NCI-H1092 treated with DMSO at 0.1 percent for 48 hours (cell line): Measurements from ENCODE around the gene YOD1.

Source experiments
- DNase-seq: peaks from one replicate; lab custom pipeline; 2025; lab: John Stamatoyannopoulos, UW

YOD1 gene

DNA sequence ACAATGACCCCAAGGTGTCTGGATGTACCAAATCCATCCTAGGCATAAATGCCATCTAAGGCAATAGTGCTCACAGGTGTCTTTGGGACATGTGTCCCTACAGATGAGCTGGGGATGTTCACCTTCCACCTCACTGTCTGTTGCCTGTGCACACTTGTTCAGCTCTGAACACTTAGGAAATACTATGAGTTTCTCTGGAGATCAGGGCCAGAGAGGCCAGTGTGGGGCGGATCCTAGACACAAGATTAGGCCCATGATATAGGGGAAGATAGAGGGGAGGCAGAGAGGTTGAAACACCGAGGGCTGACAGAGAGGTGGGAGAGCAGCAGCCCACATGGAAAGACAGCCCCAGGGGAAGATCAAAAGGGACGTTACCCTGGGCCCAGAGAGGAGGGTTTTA is 44.1 kb downstream of the YOD1 start:
- DNase-seq: no peak

GRCh38 chr1:207006083-207006482 is 44.9 kb downstream of the YOD1 start:
- DNase-seq: no peak

DNA sequence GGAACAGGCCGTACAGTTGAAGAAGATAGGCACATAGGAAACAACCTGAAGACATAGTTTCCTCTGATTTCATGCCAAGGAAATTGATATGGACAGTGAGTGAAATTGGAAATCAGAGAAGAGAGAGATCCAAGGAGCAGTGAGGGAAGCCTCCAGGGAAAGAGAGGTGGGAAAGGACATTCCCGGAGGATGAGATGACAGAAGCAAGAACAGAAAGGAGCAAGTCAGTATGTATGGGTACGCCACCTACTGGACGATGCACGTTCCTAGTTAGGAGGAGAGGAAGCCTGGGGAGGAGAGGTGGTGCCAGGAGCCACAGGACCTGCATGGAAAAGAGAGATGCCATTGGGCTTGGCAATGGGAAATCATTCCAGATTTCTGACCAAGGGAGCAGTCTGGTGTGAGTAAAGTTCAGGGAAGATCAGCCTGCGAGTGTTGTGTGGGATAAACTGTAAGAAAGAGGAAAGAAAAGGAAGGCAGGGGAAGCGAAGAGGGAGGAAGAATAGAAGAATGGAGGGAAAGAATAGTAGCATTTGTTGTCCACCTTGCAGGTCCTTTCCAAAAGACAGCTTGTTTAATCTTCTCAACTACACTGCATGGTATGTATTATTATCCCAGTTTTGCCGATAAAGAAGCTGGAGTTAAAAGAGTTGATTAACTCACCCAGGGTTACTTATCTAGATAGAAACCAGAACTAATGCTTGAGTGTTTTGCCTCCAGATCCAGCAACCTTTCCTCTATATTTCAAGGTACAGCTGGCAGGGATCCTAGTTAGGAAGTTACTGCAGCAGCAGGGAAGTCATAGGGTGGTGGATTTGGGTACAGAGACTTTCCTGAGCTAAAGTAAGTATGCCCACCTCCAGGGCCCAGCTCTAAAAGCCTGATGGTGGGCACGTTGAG is 45.8 kb downstream of the YOD1 start:
- peak; percentile 71 for DNase-seq

- DNase-seq: no peak
These were observed 47.8 kb downstream of the YOD1 start for GRCh38 chr1:207003210-207003609.

DNA sequence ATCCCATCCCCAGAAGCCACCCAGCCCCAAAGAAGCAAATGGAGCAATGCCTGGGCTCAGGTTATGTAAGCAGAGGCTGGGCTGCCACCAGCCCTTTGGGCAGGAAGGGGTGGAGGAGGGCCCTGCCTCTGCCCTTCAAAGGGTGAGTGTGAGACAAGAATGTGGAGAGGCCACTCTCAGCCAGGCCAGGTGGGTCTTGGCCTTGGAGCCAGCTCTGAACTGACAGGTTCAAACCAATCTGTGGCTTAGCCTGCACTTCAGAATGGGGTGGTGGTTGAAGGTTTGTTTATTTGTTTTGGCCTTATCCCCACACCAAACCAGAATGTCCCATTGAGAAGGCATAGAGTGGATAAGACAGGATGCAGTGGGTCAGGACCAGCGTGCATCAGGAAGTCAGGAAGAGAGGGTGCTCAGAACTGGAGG is 48.3 kb downstream of the YOD1 start:
- DNase-seq: no peak

DNA sequence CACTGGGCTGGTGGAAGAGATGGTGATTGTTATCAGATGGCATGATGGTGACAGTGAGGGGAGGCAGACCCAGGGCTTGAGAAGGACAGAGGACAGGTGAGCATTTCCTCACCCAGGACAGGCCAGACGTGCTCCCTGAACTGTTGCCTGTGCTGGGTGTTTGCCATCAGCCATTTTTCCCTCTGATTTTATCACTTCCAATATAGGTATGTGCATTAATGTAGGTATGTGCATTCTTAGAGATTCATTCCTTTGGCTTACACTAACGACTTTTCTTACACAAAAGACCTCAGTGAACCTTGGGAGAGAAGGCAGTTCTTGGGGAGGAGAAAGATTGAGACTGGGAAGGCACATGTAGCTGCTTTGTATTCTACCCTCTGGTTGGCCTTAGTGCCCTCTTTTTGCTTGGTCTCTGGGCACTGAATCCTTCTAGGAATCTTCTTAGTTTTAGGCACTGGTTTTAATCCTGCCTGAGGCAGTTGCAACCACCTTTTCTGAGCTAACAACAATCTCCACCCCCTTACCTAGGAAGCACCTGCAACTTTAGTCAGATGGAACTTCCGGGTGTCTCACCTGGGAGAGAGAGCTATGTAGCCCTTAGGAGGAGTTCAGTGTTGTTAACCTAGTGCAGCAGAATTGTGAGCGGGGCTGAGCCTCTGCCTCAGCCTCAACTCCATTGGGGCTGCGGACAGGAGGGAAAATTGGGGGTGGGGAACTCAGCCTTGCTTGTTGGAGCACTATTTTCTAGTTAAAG is 49.3 kb downstream of the YOD1 start:
- no peak for DNase-seq

DNA sequence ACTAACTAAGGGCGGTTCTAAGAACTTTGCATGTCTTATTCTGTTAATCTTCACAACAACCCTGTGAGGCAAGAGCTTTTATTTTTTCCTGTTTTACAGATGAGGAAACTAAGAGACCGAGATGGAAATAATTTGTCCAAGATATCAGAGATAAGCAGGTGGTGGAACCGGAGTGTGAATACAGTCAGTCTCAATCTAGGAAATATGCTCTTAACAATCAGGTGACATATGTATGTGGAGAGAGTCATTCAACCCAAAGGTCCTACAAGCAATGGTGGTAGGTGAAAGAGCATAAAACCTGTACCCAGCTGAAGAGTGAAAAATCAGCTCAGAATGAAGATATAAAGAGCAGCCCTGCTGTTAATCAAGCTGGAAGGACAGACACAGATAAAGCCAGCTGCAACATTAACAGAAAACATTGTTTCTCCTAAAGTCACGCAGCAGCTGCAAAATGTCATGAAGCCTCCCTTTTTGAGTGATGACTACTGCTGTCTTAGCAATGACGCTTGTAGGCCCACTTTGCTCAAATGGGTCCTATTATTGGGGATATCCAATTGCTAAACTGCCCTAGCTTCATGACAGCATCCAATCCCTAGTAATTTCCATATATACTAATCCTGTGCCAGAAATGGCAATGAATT is 50.2 kb downstream of the YOD1 start:
- no peak for DNase-seq

GRCh38 chr1:206998816-206999215 is 52.2 kb downstream of the YOD1 start:
- no peak for DNase-seq
